GM12864 (cell line): ENCODE results near the gene ASIC2.

Experiments used
- DNase-seq: peaks from one replicate; pipeline ENCODE4 v3.0.0-alpha.2; 2011; ENCODE audit warnings: low read depth
- H3K4me3 ChIP-seq: 2 replicates; pipeline ENCODE4 v1.5.1; 2011; ENCODE audit warnings: mild to moderate bottlenecking, low read depth, low read length, control low read depth
- TF ChIP-seq, protein P1 (sequence below): IDR thresholded peaks from 2 replicates; pipeline ENCODE4 v1.5.1; 2011; ENCODE audit warnings: low read depth, mild to moderate bottlenecking, moderate library complexity, low read length, control low read depth, inconsistent platforms; ENCODE audit errors: missing control alignments

Gene ASIC2

DNA sequence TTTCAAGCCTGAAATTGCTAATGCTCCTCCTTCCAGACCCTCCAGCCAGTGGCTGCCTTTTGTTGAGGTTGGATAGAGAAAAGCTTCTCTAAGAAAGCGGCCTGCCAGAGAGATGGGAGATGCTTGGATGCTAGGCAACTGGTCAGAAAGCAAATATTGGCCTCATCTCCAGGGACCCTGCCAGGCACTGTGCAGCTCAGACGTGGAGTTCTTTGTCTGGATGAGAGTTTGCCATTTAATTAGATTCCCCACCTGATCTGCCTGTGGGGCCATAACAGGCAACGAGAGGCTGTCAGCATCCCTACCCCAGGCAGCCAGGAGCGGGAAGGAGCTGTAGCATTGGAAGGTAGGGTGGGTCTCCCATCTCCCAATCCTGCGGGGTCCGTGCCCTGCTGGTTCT lies 52.7 kb downstream of the ASIC2 start:
- DNase-seq = no peak
- H3K4me3 ChIP-seq = no peak overlapping the region
- TF ChIP-seq, protein P1, sequence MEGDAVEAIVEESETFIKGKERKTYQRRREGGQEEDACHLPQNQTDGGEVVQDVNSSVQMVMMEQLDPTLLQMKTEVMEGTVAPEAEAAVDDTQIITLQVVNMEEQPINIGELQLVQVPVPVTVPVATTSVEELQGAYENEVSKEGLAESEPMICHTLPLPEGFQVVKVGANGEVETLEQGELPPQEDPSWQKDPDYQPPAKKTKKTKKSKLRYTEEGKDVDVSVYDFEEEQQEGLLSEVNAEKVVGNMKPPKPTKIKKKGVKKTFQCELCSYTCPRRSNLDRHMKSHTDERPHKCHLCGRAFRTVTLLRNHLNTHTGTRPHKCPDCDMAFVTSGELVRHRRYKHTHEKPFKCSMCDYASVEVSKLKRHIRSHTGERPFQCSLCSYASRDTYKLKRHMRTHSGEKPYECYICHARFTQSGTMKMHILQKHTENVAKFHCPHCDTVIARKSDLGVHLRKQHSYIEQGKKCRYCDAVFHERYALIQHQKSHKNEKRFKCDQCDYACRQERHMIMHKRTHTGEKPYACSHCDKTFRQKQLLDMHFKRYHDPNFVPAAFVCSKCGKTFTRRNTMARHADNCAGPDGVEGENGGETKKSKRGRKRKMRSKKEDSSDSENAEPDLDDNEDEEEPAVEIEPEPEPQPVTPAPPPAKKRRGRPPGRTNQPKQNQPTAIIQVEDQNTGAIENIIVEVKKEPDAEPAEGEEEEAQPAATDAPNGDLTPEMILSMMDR = no peak

DNA sequence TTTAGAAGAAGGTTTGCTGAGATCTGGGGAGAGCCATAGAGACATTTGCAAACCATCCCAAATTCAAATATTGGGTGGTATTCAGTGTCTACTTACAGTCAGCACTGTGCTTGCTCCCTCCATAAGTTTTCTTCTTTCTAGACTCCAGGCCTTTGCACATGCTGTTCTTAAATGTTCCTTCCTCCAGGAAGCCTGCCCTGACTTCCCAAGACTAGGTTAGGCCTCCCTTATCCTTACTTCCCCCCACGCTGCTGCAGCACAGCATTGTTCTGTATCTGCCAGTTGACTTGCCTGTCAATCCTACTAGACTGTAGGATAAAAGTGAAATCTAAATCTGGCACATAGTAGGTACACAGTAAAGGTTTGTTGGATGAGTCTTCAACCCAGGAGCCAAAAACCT lies 53.4 kb downstream of the ASIC2 start:
- TF ChIP-seq, protein P1 = no peak
- H3K4me3 ChIP-seq = no peak overlapping the region
- DNase-seq = no peak

DNA sequence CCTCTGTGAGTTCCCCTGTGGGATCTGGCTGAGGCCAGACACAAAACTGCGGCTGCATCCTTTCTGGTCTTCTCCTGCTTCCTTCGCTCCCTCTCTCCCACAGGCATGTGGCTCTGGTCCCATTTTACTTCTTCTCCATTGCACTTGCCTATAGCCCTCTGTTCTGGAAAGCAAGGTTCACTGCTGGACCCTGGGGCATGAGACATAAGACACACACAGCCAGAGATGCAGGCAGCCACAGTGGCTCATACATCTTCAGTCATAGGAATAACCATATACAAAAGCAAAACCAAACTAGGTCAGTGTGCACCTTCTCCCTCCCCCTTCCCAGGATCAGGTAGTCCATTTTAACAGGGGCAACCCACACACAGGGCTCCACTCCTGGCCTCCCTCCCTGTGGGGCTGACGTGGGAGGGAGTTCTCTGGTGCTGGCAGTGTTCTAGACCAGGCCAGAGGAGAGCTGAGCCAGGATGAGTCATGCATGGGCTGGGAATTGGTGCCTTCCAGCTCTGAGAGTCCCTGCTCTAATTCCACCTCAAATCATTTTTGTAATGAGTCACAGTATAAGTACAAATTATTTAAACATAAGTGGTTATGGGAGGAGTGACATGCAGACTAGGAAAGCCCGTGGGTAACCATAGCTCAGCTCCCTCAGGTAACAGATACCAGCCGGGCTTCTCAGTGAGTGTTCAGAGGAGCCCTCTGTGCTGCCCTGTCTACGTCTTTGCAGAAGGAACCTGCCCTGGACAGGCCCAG lies 58.0 kb downstream of the ASIC2 start:
- DNase-seq = peak; percentile 5
- TF ChIP-seq, protein P1 = no peak
- no peak overlapping the region for H3K4me3 ChIP-seq

DNA sequence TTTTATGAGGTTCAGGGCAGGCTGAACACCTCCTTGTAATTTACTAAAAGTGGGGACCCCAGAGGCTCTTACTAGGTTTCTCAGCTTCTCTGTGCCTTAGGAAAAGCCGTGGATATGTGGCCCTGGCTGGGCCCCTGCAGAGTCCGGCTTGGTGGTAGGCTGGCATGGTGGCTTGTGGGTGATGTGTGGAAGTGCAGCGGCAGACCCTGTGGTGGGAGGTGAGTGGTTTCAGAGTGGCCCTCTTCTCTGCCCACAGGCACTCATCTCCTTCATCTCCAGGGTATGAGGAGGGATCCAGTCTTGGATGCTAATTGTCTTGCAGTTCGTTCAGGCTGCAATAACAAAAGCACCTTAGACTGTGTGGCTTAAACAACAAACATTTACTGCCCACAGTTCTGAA lies 58.9 kb downstream of the ASIC2 start:
- TF ChIP-seq, protein P1 = no peak

DNA sequence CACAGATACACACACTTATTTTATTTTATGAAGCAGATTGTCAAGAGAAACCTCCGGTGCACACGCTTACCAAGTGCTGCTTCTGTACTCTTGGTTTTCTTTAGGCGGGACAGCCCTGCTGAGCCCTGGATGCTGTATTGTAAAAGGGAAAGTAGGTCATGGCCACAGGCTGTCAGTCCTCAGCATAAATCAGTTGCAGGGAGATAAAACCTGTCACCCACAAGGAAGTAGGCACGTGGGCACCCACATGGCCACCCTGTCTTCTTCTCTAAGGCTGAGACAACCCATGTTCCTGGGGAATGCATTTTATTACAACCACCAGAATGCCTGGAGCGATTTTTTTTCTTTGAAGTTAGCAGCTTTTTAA lies 59.3 kb downstream of the ASIC2 start:
- no peak overlapping the region for H3K4me3 ChIP-seq
- DNase-seq = no peak
- TF ChIP-seq, protein P1 = no peak

More for the DNA sequence above, 58.9 kb downstream of the ASIC2 start:
- DNase-seq = no peak
- no peak overlapping the region for H3K4me3 ChIP-seq

DNA sequence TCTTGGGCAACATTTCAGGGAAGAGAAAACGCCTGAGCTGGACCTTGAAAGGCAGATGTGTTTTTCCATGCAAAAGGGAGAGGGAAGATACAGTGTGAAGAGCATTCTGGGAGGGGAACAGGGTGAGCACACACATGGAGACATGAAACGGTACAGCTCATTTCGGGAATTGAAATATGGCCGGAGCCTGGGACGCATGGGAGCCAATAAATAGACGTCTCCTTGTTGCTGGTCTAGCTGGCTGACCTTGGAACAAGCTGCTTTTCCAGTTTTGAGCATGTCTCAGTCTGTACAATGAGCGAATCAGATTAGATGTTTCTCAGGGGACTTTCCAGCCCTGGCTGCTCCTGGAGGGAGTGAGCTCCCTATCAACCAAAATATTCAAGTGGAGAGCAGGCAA lies 63.6 kb downstream of the ASIC2 start:
- TF ChIP-seq, protein P1 = no peak
- H3K4me3 ChIP-seq = no peak overlapping the region
- no peak for DNase-seq

DNA sequence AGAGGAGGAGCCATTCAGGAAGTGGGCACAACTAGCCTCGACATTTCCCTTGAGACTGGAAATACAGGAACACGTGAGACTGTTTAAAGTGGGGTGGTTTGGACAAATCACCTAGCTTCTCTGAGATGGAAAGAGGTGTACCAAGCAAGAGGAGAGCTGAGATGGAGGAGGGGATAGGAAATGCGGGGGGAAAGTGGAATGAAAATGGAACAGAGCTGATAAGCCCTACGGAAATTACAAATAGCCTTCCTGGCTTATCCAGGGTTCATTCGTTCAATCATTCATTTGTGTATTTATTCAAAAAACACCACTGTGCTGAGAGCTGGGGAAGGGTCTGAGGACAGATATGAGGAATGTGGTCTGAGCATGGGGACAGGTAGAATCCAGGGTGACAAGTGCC lies 64.1 kb downstream of the ASIC2 start:
- TF ChIP-seq, protein P1 = no peak
- no peak for DNase-seq
- no peak overlapping the region for H3K4me3 ChIP-seq
